IMR-90 (cell line): ENCODE measurements around the gene NDUFB7. TPM values are rescaled to one million over a fixed set of nuclear protein-coding genes. Genes with fewer than 3 reads are reported as not detected.

Experiments used
- ATAC-seq: fragments of 200-7000 bp; cut with Tn5 transposase; 2 replicates; pipeline ENCODE4 v1.9.1; 2020; ENCODE audit warnings: low read depth, mild to moderate bottlenecking, moderate library complexity
- BruUV-seq: library from RNA; stranded (reverse); fragments of 400-500 nt; replicated peaks from 2 replicates; lab custom pipeline; 2021; lab: Mats Ljungman, UMichigan
- CTCF ChIA-PET: fragments of 300-600 bp; formaldehyde crosslinking; extraction: SDS; loops from one replicate; lab custom pipeline; 2021; ENCODE audit warnings: antibody characterized with exemption; lab: Yijun Ruan, JAX
- POLR2A ChIA-PET: fragments of 300-600 bp; sonication (Branson Sonifier 250); formaldehyde crosslinking; loops from one replicate; lab custom pipeline; 2022; ENCODE audit warnings: antibody characterized with exemption; ENCODE audit not compliant: unreplicated experiment; lab: Charles Lee
- DNase-seq: peaks from one replicate; pipeline ENCODE4 v3.0.0; 2013
- H2AFZ ChIP-seq: replicated peaks from 2 replicates; pipeline ENCODE3; 2013; ENCODE audit warnings: low read length, mild to moderate bottlenecking; ENCODE audit not compliant: poor library complexity
- H2AK5ac ChIP-seq: 2 replicates; pipeline ENCODE4 v1.6.1; 2013; ENCODE audit warnings: low read depth, low read length, inconsistent platforms
- H2AK9ac ChIP-seq: replicated peaks from 2 replicates; pipeline ENCODE3; 2013; ENCODE audit warnings: mild to moderate bottlenecking, low read depth, low read length, moderate library complexity; ENCODE audit not compliant: poor library complexity
- H2BK120ac ChIP-seq: 2 replicates; pipeline ENCODE4 v1.6.1; 2013; ENCODE audit warnings: low read depth, low read length, inconsistent platforms
- H2BK15ac ChIP-seq: 3 replicates; pipeline ENCODE4 v1.6.1; 2013; ENCODE audit warnings: low read depth, low read length, inconsistent platforms
- H2BK20ac ChIP-seq: 2 replicates; pipeline ENCODE4 v1.6.1; 2013; ENCODE audit warnings: low read depth, mild to moderate bottlenecking, inconsistent platforms, low read length, moderate library complexity
- H2BK5ac ChIP-seq: 2 replicates; pipeline ENCODE4 v1.6.1; 2013; ENCODE audit warnings: mild to moderate bottlenecking, low read depth, low read length, inconsistent platforms; ENCODE audit not compliant: poor library complexity, severe bottlenecking
- H3K14ac ChIP-seq: replicated peaks from 2 replicates; pipeline ENCODE4 v1.6.1; 2013; ENCODE audit warnings: low read depth, low read length, inconsistent platforms
- H3K18ac ChIP-seq: 2 replicates; pipeline ENCODE4 v1.6.1; 2013; ENCODE audit warnings: low read depth, low read length, control low read depth
- H3K23ac ChIP-seq: 2 replicates; pipeline ENCODE4 v1.6.1; 2013; ENCODE audit warnings: low read depth, low read length, inconsistent platforms
- H3K27ac ChIP-seq: 2 replicates; pipeline ENCODE4 v1.5.1; 2013; ENCODE audit warnings: mild to moderate bottlenecking, control low read depth, low read length; ENCODE audit not compliant: insufficient read depth
- H3K27me3 ChIP-seq: 2 replicates; pipeline ENCODE4 v1.6.1; 2013; ENCODE audit warnings: low read length; ENCODE audit not compliant: control insufficient read depth, insufficient read depth
- H3K36me3 ChIP-seq: 2 replicates; pipeline ENCODE4 v1.6.1; 2013; ENCODE audit warnings: low read length, mixed read lengths; ENCODE audit not compliant: control insufficient read depth, insufficient read depth
- H3K4ac ChIP-seq: 2 replicates; pipeline ENCODE4 v1.6.1; 2013; ENCODE audit warnings: low read depth, low read length, inconsistent platforms
- H3K4me1 ChIP-seq: 2 replicates; pipeline ENCODE4 v1.6.1; 2013; ENCODE audit warnings: low read length, mixed read lengths; ENCODE audit not compliant: control insufficient read depth, insufficient read depth
- H3K4me2 ChIP-seq: 2 replicates; pipeline ENCODE4 v1.6.1; 2013; ENCODE audit warnings: low read depth, mild to moderate bottlenecking, control low read depth, low read length, moderate library complexity
- H3K4me3 ChIP-seq: 2 replicates; pipeline ENCODE4 v1.5.1; 2013; ENCODE audit warnings: low read depth, mild to moderate bottlenecking, control low read depth, low read length, moderate library complexity; ENCODE audit not compliant: insufficient read depth
- H3K56ac ChIP-seq: 2 replicates; pipeline ENCODE4 v1.6.1; 2013; ENCODE audit warnings: low read length, inconsistent platforms; ENCODE audit not compliant: insufficient read depth; ENCODE audit errors: extremely low read depth
- H3K79me1 ChIP-seq, 2 experiments: 2 replicates each; pipeline ENCODE4 v1.6.1; 2013; ENCODE audit warnings: low read length in 2 of 2, inconsistent platforms in 1 of 2, low read depth in 1 of 2
- H3K9ac ChIP-seq: 2 replicates; pipeline ENCODE4 v1.6.1; 2013; ENCODE audit warnings: low read depth, low read length, control low read depth
- H3K9me1 ChIP-seq: 2 replicates; pipeline ENCODE4 v1.6.1; 2013; ENCODE audit warnings: low read length, inconsistent platforms; ENCODE audit not compliant: insufficient read depth
- H3K9me3 ChIP-seq: 2 replicates; pipeline ENCODE4 v1.6.1; 2013; ENCODE audit warnings: low read length; ENCODE audit not compliant: control insufficient read depth, insufficient read depth
- H4K20me1 ChIP-seq: 2 replicates; pipeline ENCODE4 v1.6.1; 2013; ENCODE audit warnings: low read length, inconsistent platforms; ENCODE audit not compliant: insufficient read depth
- H4K5ac ChIP-seq: 2 replicates; pipeline ENCODE4 v1.6.1; 2013; ENCODE audit warnings: mild to moderate bottlenecking, low read depth, low read length, control low read depth
- H4K8ac ChIP-seq, 2 experiments: 2 replicates each; pipeline ENCODE4 v1.6.1; 2013; ENCODE audit warnings: low read depth in 2 of 2, low read length in 2 of 2, control low read depth in 1 of 2, inconsistent platforms in 1 of 2
- H4K91ac ChIP-seq: 2 replicates; pipeline ENCODE4 v1.6.1; 2013; ENCODE audit warnings: low read depth, low read length, inconsistent platforms; ENCODE audit not compliant: insufficient read depth
- CHD1 ChIP-seq: IDR thresholded peaks from 2 replicates; pipeline ENCODE4 v1.6.1; 2012; ENCODE audit warnings: low read depth, low read length, improper control_type of control experiment
- FOS ChIP-seq: fragments of 150-350 bp; IDR thresholded peaks from 2 replicates; pipeline ENCODE4 v1.6.1; 2016; ENCODE audit warnings: low read depth, low read length
- MAFK ChIP-seq: IDR thresholded peaks from 2 replicates; pipeline ENCODE4 v1.6.1; 2012; ENCODE audit warnings: low read depth, low read length, improper control_type of control experiment
- MAZ ChIP-seq: IDR thresholded peaks from 2 replicates; pipeline ENCODE4 v1.6.1; 2012; ENCODE audit warnings: low read depth, mild to moderate bottlenecking, low read length, improper control_type of control experiment, moderate library complexity, borderline replicate concordance
- MXI1 ChIP-seq: IDR thresholded peaks from 2 replicates; pipeline ENCODE4 v1.6.1; 2012; ENCODE audit warnings: low read depth, mild to moderate bottlenecking, low read length, moderate library complexity, borderline replicate concordance
- POLR2A ChIP-seq: IDR thresholded peaks from 2 replicates; pipeline ENCODE4 v1.6.1; 2012; ENCODE audit warnings: mild to moderate bottlenecking, low read depth, low read length
- RAD21 ChIP-seq: IDR thresholded peaks from 2 replicates; pipeline ENCODE4 v1.6.1; 2012; ENCODE audit warnings: low read length, improper control_type of control experiment
- RFX5 ChIP-seq: IDR thresholded peaks from 2 replicates; pipeline ENCODE4 v1.8.0; 2012; ENCODE audit warnings: low read depth, mild to moderate bottlenecking, low read length, moderate library complexity
- SMC3 ChIP-seq: fragments of 150-350 bp; IDR thresholded peaks from 2 replicates; pipeline ENCODE4 v1.6.1; 2016; ENCODE audit warnings: low read depth, mild to moderate bottlenecking, antibody characterized with exemption, low read length, moderate library complexity
- WGBS, 2 experiments: methylation state at CpG; one replicate each; pipeline versions ENCODE4 v1.1.5 to v1.1.7; 2013; ENCODE audit warnings: missing lambda C conversion rate in 2 of 2; ENCODE audit not compliant: insufficient read length in 1 of 2; ENCODE audit errors: extremely low coverage in 2 of 2; 5-methylcytosine and 5-hydroxymethylcytosine counted together
- dilution Hi-C: fragments of 300-500 bp; cut with HindIII; formaldehyde crosslinking; loops from one replicate; pipeline ENCODE4 v1.14.3; 2018; ENCODE audit warnings: low sequenced_read_pairs; ENCODE audit not compliant: unreplicated experiment
- in situ Hi-C: fragments of 300-500 bp; cut with MboI; formaldehyde crosslinking; loops from 3 replicates; pipeline ENCODE4 v1.14.3; 2019; ENCODE audit warnings: low sequenced_read_pairs, inconsistent platforms, mixed read lengths
- intact Hi-C: fragments of 100-400 bp; cut with micrococcal nuclease; formaldehyde crosslinking; loops from 2 replicates; pipeline ENCODE4 v1.10.0; 2022
- polyA plus RNA-seq, 3 experiments: library from polyadenylated mRNA; depleted of rRNA; stranded (reverse); fragments of >200 nt; gene quantifications; 2 replicates each; pipeline ENCODE4 v1.2.3, GENCODE V29; 2012; ENCODE audit warnings: low replicate concordance in 1 of 3
- total RNA-seq: library from RNA; depleted of rRNA; stranded (reverse); fragments of >200 nt; gene quantifications from 2 replicates; pipeline ENCODE4 v1.2.3, GENCODE V29; 2012
- TF ChIP-seq, protein P1 (sequence below): fragments of 150-350 bp; IDR thresholded peaks from 2 replicates; pipeline ENCODE4 v1.6.1; 2017; ENCODE audit warnings: mild to moderate bottlenecking, antibody characterized with exemption, low read length, low read depth
- TF ChIP-seq, protein P2 (sequence below): conservative IDR thresholded peaks from 2 replicates; pipeline ENCODE4 v1.5.1; 2012; ENCODE audit warnings: mild to moderate bottlenecking, low read depth, low read length, improper control_type of control experiment

NDUFB7 gene
- total and polyA plus RNA-seq, 2 of the 4 experiments (the other 2 are of a cell fraction): 436 to 523 TPM

DNA sequence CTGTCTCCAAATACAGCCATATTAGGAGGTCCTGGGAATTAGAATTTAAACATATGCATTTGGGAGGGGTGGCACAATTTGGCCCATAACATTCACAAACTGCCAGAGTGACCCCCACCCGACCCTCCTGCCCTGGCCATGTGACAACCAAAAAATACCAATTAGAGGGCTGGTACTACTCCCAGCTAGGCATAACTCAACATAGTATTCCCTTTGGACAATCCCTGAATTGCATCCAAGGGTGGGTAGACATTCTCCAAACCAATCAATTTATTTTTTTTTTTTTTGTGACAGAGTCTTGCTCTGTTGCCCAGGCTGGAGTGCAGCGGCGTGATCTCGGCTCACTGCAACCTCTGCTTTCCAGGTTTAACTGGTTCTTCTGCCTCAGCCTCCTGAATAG, 40.8 kb upstream of the NDUFB7 start:
- Histone ChIP-seq H3K4me2 (no peak overlapping the region), H3K27ac (no peak overlapping the region), H2BK5ac (no peak overlapping the region), H2AK9ac (no peak overlapping the region), H3K9me3 (no peaks in the 10 kb centered on the region), H3K4ac (no peak overlapping the region), H4K8ac (no peak overlapping the region), H3K23ac (no peak overlapping the region), H2BK20ac (no peak overlapping the region), H3K9ac (no peak overlapping the region), H2AK5ac (no peak overlapping the region), H3K18ac (no peak overlapping the region), H3K36me3 (no peaks in the 10 kb centered on the region), H4K20me1 (no peaks in the 10 kb centered on the region), H3K9me1 (no peaks in the 10 kb centered on the region), H2BK120ac (no peak overlapping the region), H4K5ac (no peak overlapping the region), H3K4me3 (no peak overlapping the region), H3K14ac (no peak overlapping the region), H3K79me1 (no peaks in the 10 kb centered on the region), H2AFZ (no peak overlapping the region), H3K27me3 (no peaks in the 10 kb centered on the region), H3K4me1 (no peaks in the 10 kb centered on the region), H3K56ac (no peak overlapping the region), H2BK15ac (no peak overlapping the region), H4K91ac (no peak overlapping the region)
- ATAC-seq: no peak
- no TSS peak for BruUV-seq
- ChIA-PET CTCF (no interaction called here), POLR2A (no interaction called here)
- WGBS, 2 experiments: no CpG with 5 or more reads among the region's 4 CpGs
- in situ Hi-C loops: no loop called here
- intact Hi-C loops: no loop called here
- dilution Hi-C loops: no loop called here
- TF ChIP-seq, protein P1, sequence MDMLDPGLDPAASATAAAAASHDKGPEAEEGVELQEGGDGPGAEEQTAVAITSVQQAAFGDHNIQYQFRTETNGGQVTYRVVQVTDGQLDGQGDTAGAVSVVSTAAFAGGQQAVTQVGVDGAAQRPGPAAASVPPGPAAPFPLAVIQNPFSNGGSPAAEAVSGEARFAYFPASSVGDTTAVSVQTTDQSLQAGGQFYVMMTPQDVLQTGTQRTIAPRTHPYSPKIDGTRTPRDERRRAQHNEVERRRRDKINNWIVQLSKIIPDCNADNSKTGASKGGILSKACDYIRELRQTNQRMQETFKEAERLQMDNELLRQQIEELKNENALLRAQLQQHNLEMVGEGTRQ: no peak
- TF ChIP-seq MAZ: no peak
- no peak for TF ChIP-seq MAFK
- TF ChIP-seq RFX5: no peak
- no peak for TF ChIP-seq FOS
- TF ChIP-seq, protein P2, sequence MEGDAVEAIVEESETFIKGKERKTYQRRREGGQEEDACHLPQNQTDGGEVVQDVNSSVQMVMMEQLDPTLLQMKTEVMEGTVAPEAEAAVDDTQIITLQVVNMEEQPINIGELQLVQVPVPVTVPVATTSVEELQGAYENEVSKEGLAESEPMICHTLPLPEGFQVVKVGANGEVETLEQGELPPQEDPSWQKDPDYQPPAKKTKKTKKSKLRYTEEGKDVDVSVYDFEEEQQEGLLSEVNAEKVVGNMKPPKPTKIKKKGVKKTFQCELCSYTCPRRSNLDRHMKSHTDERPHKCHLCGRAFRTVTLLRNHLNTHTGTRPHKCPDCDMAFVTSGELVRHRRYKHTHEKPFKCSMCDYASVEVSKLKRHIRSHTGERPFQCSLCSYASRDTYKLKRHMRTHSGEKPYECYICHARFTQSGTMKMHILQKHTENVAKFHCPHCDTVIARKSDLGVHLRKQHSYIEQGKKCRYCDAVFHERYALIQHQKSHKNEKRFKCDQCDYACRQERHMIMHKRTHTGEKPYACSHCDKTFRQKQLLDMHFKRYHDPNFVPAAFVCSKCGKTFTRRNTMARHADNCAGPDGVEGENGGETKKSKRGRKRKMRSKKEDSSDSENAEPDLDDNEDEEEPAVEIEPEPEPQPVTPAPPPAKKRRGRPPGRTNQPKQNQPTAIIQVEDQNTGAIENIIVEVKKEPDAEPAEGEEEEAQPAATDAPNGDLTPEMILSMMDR: no peak
- no peak for TF ChIP-seq CHD1
- TF ChIP-seq POLR2A: no peak
- TF ChIP-seq MXI1: no peak
- no peak for TF ChIP-seq SMC3
- TF ChIP-seq RAD21: no peak
- DNase-seq: no peak
